Ovary (tissue), 9 donors: ENCODE measurements around the gene RACK1. TPM values are rescaled to one million over a fixed set of nuclear protein-coding genes. Genes with fewer than 3 reads are reported as not detected.

Source experiments
- DNase-seq, 5 donors: peaks; one replicate each; pipeline ENCODE4 v3.0.0-alpha.2; 2019 to 2020
- H3K27ac ChIP-seq, 2 donors: fragments of 200-600 bp; one replicate each; pipeline versions ENCODE4 v1.5.1 to v1.8.0; 2019 to 2022
- H3K27me3 ChIP-seq: fragments of 200-600 bp; one replicate; pipeline ENCODE4 v1.8.0; 2022
- H3K36me3 ChIP-seq: fragments of 200-600 bp; sonication (generic); one replicate; pipeline ENCODE4 v1.5.1; 2019
- H3K4me1 ChIP-seq: one replicate; pipeline ENCODE4 v1.8.1; 2013; ENCODE audit warnings: mild to moderate bottlenecking, moderate library complexity; ENCODE audit not compliant: insufficient read depth
- H3K4me3 ChIP-seq: fragments of 200-600 bp; sonication (generic); one replicate; pipeline ENCODE4 v1.5.1; 2017
- H3K9me3 ChIP-seq, 2 donors: fragments of 200-600 bp in 1 of 2; sonication (generic) in 1 of 2; one replicate each; pipeline versions ENCODE4 v1.5.1 to v1.8.1; 2013 to 2019; ENCODE audit warnings: mild to moderate bottlenecking in 1 of 2, moderate library complexity in 1 of 2
- CTCF ChIP-seq, 3 donors: fragments of 450-650 bp in 2 of 3; fragments of 200-600 bp in 1 of 3; IDR thresholded peaks; one replicate each; pipeline versions ENCODE4 v1.5.1 to v1.8.0; 2016 to 2022; ENCODE audit warnings: antibody characterized with exemption in 3 of 3, mild to moderate bottlenecking in 1 of 3
- EP300 ChIP-seq: sonication (generic); formaldehyde crosslinking; IDR thresholded peaks from one replicate; pipeline ENCODE4 v1.6.1; 2017; ENCODE audit warnings: antibody characterized with exemption
- POLR2A ChIP-seq: fragments of 450-650 bp; IDR thresholded peaks from one replicate; pipeline ENCODE4 v1.6.1; 2017; ENCODE audit warnings: antibody characterized with exemption, mild to moderate bottlenecking, moderate library complexity
- WGBS, 3 donors: extraction: QIAGEN DNeasy Blood & Tissue Kit in 1 of 3; methylation state at CpG; one replicate each; pipeline versions ENCODE4 v1.1.5 to v1.1.7; 2013 to 2017; 5-methylcytosine and 5-hydroxymethylcytosine counted together
- intact Hi-C, 4 donors: fragments of 100-400 bp; cut with DNase I; formaldehyde crosslinking; loops; one replicate each; pipeline versions ENCODE4 v1.11.0 to v1.15.1; 2022 to 2023
- polyA plus RNA-seq, 2 donors: library from polyadenylated mRNA; stranded (reverse); fragments of 200-250 nt in 1 of 2; fragments of 350-450 nt in 1 of 2; fragmentation: Illumina TruSeq in 1 of 2; extraction: RNeasy Lipid Tissue Mini Kit (QIAGEN cat#74804) in 1 of 2; gene quantifications; one replicate each; pipeline ENCODE4 v1.2.3, GENCODE V29; 2013 to 2014
- total RNA-seq, 7 donors: library from RNA; depleted of rRNA in 2 of 7; stranded (reverse); fragments of >200 nt in 2 of 7; fragmentation: NEBNext Ultra II Directional in 3 of 7; extraction: Animal tissue kit (Norgen Biotek cat#: 25700) in 3 of 7; gene quantifications; one replicate each; pipeline versions ENCODE4 v1.1.0 to v1.2.4, GENCODE V29; 2016 to 2023
- donor health status: DM: no; HTN: no; CAD: no; lungs with moderate emphysema.
- donor health status: DM: no; HTN: no; CAD: no.
- donor health status: Bipolar disorder and iron deficiency.
- donor health status: DM: yes; HTN: yes; CAD: no.
- donor health status: DM: no; HTN: no; CAD: no.
- donor health status: DM: yes; HTN: yes; CAD: no.

The RACK1 gene
- total and polyA plus RNA-seq, 9 donors = 2,570 to 4,895 (median 3,203) TPM

GRCh38 chr5:181220178-181220515 lies 23.6 kb downstream of the RACK1 start:
- WGBS, 3 donors = 88 to 91% (median 91%) methylated on average over 10 of the region's 10 CpGs

GRCh38 chr5:181219262-181220177 lies 24.2 kb downstream of the RACK1 start:
- intact Hi-C loops = loop anchor here in 1 of 4 donors (5.0 kb wide), 1 partner anchor 32 kb away; no protein-coding TSS in a partner anchor
- Histone ChIP-seq H3K4me3 (no peak overlapping the region), H3K27ac (no peak overlapping the region), H3K4me1 (peaks cover 8% of the 10 kb centered on the region), H3K9me3 (no peaks in the 10 kb centered on the region), H3K27me3 (no peaks in the 10 kb centered on the region), H3K36me3 (no peaks in the 10 kb centered on the region)
- DNase-seq = peak in 1 of 5 donors; percentile 39
- no peak for TF ChIP-seq EP300
- TF ChIP-seq CTCF (IDR thresholded peaks at IDR 0.05) = no peak
- WGBS, 3 donors = 68 to 77% (median 73%) methylated on average over 49 of the region's 49 CpGs

More at GRCh38 chr5:181220178-181220515, 23.6 kb downstream of the RACK1 start:
- Histone ChIP-seq H3K9me3 (no peaks in the 10 kb centered on the region), H3K4me1 (peaks cover 8% of the 10 kb centered on the region), H3K27me3 (no peaks in the 10 kb centered on the region), H3K4me3 (no peak overlapping the region), H3K27ac (no peak overlapping the region), H3K36me3 (no peaks in the 10 kb centered on the region)
- TF ChIP-seq CTCF (IDR thresholded peaks at IDR 0.05) = no peak
- no peak for TF ChIP-seq EP300
- no peak for TF ChIP-seq POLR2A
- intact Hi-C loops = loop anchor here in 1 of 4 donors (5.0 kb wide), 1 partner anchor 33 kb away; no protein-coding TSS in a partner anchor
- DNase-seq = no peak

- intact Hi-C loops = no loop called here
- no peak for TF ChIP-seq CTCF (IDR thresholded peaks at IDR 0.05)
- TF ChIP-seq EP300 = no peak
- no peak for TF ChIP-seq POLR2A
- H3K9me3 ChIP-seq = no peaks in the 10 kb centered on the region
- peak overlapping the region in 1 of 2 donors; percentile 56 for H3K27ac ChIP-seq
- no peaks in the 10 kb centered on the region for H3K27me3 ChIP-seq
- no peaks in the 10 kb centered on the region for H3K36me3 ChIP-seq
- WGBS, 3 donors = 13 to 22% (median 17%) methylated on average over 10 of the region's 10 CpGs
- peaks cover 3% of the 10 kb centered on the region for H3K4me1 ChIP-seq
- H3K4me3 ChIP-seq = peak overlapping the region; percentile 34
- no peak for DNase-seq
Observed at GRCh38 chr5:181218795-181219124, 24.9 kb downstream of the RACK1 start.

GRCh38 chr5:181217803-181218062 lies 26.0 kb downstream of the RACK1 start:
- Histone ChIP-seq H3K27ac (peak overlapping the region; percentile 5 to 56), H3K9me3 (no peaks in the 10 kb centered on the region), H3K27me3 (no peaks in the 10 kb centered on the region), H3K4me3 (peak overlapping the region; percentile 34), H3K36me3 (no peaks in the 10 kb centered on the region), H3K4me1 (peaks cover 3% of the 10 kb centered on the region)
- 1 to 3% (median 2%) methylated on average over 13 of the region's 13 CpGs for WGBS, 3 donors
- intact Hi-C loops = loop anchor here in 1 of 4 donors (2.0 kb wide), 1 partner anchor 27 kb away; no protein-coding TSS in a partner anchor
- DNase-seq = peak in 2 of 5 donors; percentile 38 to 45
- no peak for TF ChIP-seq CTCF (IDR thresholded peaks at IDR 0.05)
